BLaER1 (cell line): Measurements from ENCODE around the gene RADIL.

ENCODE experiments used
- H3K27ac ChIP-seq: shearing (Covaris generic); formaldehyde crosslinking; 2 replicates; pipeline ENCODE4 v1.8.1; 2022
- H3K27me3 ChIP-seq: shearing (Covaris generic); formaldehyde crosslinking; 2 replicates; pipeline ENCODE4 v1.8.1; 2022
- H3K36me3 ChIP-seq: shearing (Covaris generic); formaldehyde crosslinking; 2 replicates; pipeline ENCODE4 v1.8.1; 2022
- H3K4me1 ChIP-seq: shearing (Covaris generic); formaldehyde crosslinking; 2 replicates; pipeline ENCODE4 v1.8.1; 2022
- H3K4me2 ChIP-seq: shearing (Covaris generic); formaldehyde crosslinking; 2 replicates; pipeline ENCODE4 v1.8.1; 2022
- H3K4me3 ChIP-seq: shearing (Covaris generic); formaldehyde crosslinking; 2 replicates; pipeline ENCODE4 v1.8.1; 2022
- H3K9ac ChIP-seq: shearing (Covaris generic); formaldehyde crosslinking; 2 replicates; pipeline ENCODE4 v1.8.1; 2022
- H3K9me3 ChIP-seq: shearing (Covaris generic); formaldehyde crosslinking; 2 replicates; pipeline ENCODE4 v1.8.1; 2022
- H4K20me1 ChIP-seq: shearing (Covaris generic); formaldehyde crosslinking; 2 replicates; pipeline ENCODE4 v1.8.1; 2022
- Cebpa-rat ChIP-seq: shearing (Covaris generic); IDR thresholded peaks from 2 replicates; pipeline ENCODE4 v1.8.1; 2022

The RADIL gene

GRCh38 chr7:4820967-4821471, 62.5 kb downstream of the RADIL start:
- H3K4me2 ChIP-seq: peak overlapping the region; percentile 97
- H3K4me3 ChIP-seq: no peak overlapping the region
- H3K36me3 ChIP-seq: no peaks in the 10 kb centered on the region
- H3K27ac ChIP-seq: peak overlapping the region; percentile 81
- H3K9me3 ChIP-seq: no peaks in the 10 kb centered on the region
- no peaks in the 10 kb centered on the region for H4K20me1 ChIP-seq
- H3K4me1 ChIP-seq: peaks cover 94% of the 10 kb centered on the region
- no peaks in the 10 kb centered on the region for H3K27me3 ChIP-seq
- no peak for TF ChIP-seq Cebpa-rat
- H3K9ac ChIP-seq: no peak overlapping the region

- peak overlapping the region; percentile 60; the same call in 1 of the 2 replicates for H3K9ac ChIP-seq
- TF ChIP-seq Cebpa-rat: no peak
- peak overlapping the region; percentile 50; the same call in 1 of the 2 replicates for H3K4me3 ChIP-seq
- H3K27me3 ChIP-seq: no peaks in the 10 kb centered on the region
- no peaks in the 10 kb centered on the region for H4K20me1 ChIP-seq
- peak overlapping the region; percentile 97 for H3K4me2 ChIP-seq
- H3K27ac ChIP-seq: peak overlapping the region; percentile 81
- H3K4me1 ChIP-seq: peaks cover 94% of the 10 kb centered on the region
- no peaks in the 10 kb centered on the region for H3K9me3 ChIP-seq
- H3K36me3 ChIP-seq: no peaks in the 10 kb centered on the region
Observed at GRCh38 chr7:4820405-4820966, 63.0 kb downstream of the RADIL start.

GRCh38 chr7:4819560-4820404, 63.7 kb downstream of the RADIL start:
- Histone ChIP-seq H3K9me3 (no peaks in the 10 kb centered on the region), H3K36me3 (no peaks in the 10 kb centered on the region), H3K4me1 (peaks cover 95% of the 10 kb centered on the region), H3K9ac (peak overlapping the region; percentile 60), H3K4me2 (peak overlapping the region; percentile 97), H3K27me3 (no peaks in the 10 kb centered on the region), H3K27ac (peak overlapping the region; percentile 81), H4K20me1 (no peaks in the 10 kb centered on the region), H3K4me3 (peak overlapping the region; percentile 50)
- TF ChIP-seq Cebpa-rat: no peak

GRCh38 chr7:4818000-4818794, 65.3 kb downstream of the RADIL start:
- no peaks in the 10 kb centered on the region for H4K20me1 ChIP-seq
- H3K9me3 ChIP-seq: no peaks in the 10 kb centered on the region
- H3K4me1 ChIP-seq: peaks cover 99% of the 10 kb centered on the region
- no peak for TF ChIP-seq Cebpa-rat
- H3K27ac ChIP-seq: peak overlapping the region; percentile 81
- H3K9ac ChIP-seq: peak overlapping the region; percentile 62
- H3K27me3 ChIP-seq: no peaks in the 10 kb centered on the region
- peak overlapping the region; percentile 1; the same call in 1 of the 2 replicates for H3K4me3 ChIP-seq
- peak overlapping the region; percentile 97 for H3K4me2 ChIP-seq
- H3K36me3 ChIP-seq: no peaks in the 10 kb centered on the region

- Histone ChIP-seq H3K4me3 (peak overlapping the region; percentile 1; the same call in 1 of the 2 replicates), H3K36me3 (no peaks in the 10 kb centered on the region; the same call in 1 of the 2 replicates), H3K9me3 (no peaks in the 10 kb centered on the region; the same call in 1 of the 2 replicates), H3K27ac (peak overlapping the region; percentile 81), H3K4me1 (peaks cover 99% of the 10 kb centered on the region), H3K4me2 (peak overlapping the region; percentile 97), H3K27me3 (no peaks in the 10 kb centered on the region), H3K9ac (peak overlapping the region; percentile 62), H4K20me1 (no peaks in the 10 kb centered on the region)
- TF ChIP-seq Cebpa-rat: no peak
Observed at GRCh38 chr7:4817178-4817901, 66.2 kb downstream of the RADIL start.

GRCh38 chr7:4816419-4817080, 67.0 kb downstream of the RADIL start:
- Histone ChIP-seq H3K4me1 (peaks cover 99% of the 10 kb centered on the region), H3K27me3 (no peaks in the 10 kb centered on the region), H4K20me1 (no peaks in the 10 kb centered on the region), H3K36me3 (no peaks in the 10 kb centered on the region; the same call in 1 of the 2 replicates), H3K4me2 (peak overlapping the region; percentile 97), H3K9ac (peak overlapping the region; percentile 28; the same call in 1 of the 2 replicates), H3K9me3 (no peaks in the 10 kb centered on the region; the same call in 1 of the 2 replicates), H3K27ac (no peak overlapping the region), H3K4me3 (no peak overlapping the region)
- no peak for TF ChIP-seq Cebpa-rat

- no peak for TF ChIP-seq Cebpa-rat
- H3K4me2 ChIP-seq: peak overlapping the region; percentile 97
- H3K27ac ChIP-seq: peak overlapping the region; percentile 82
- H3K4me1 ChIP-seq: peaks cover 100% of the 10 kb centered on the region
- no peaks in the 10 kb centered on the region; the same call in 1 of the 2 replicates for H3K36me3 ChIP-seq
- no peak overlapping the region for H3K4me3 ChIP-seq
- no peaks in the 10 kb centered on the region; the same call in 1 of the 2 replicates for H3K9me3 ChIP-seq
- no peaks in the 10 kb centered on the region for H4K20me1 ChIP-seq
- H3K27me3 ChIP-seq: no peaks in the 10 kb centered on the region
- peak overlapping the region; percentile 28; the same call in 1 of the 2 replicates for H3K9ac ChIP-seq
Observed at GRCh38 chr7:4815609-4816418, 67.7 kb downstream of the RADIL start.

GRCh38 chr7:4815121-4815520, 68.4 kb downstream of the RADIL start:
- H3K27me3 ChIP-seq: no peaks in the 10 kb centered on the region
- H4K20me1 ChIP-seq: no peaks in the 10 kb centered on the region
- H3K27ac ChIP-seq: peak overlapping the region; percentile 82
- peaks cover 100% of the 10 kb centered on the region for H3K4me1 ChIP-seq
- H3K36me3 ChIP-seq: no peaks in the 10 kb centered on the region; the same call in 1 of the 2 replicates
- no peak for TF ChIP-seq Cebpa-rat
- H3K4me2 ChIP-seq: peak overlapping the region; percentile 97
- no peak overlapping the region; the same call in 1 of the 2 replicates for H3K9ac ChIP-seq
- H3K4me3 ChIP-seq: no peak overlapping the region
- H3K9me3 ChIP-seq: no peaks in the 10 kb centered on the region; the same call in 1 of the 2 replicates
